Stimulated activated CD4-positive, alpha-beta T cell treated with anti-CD3 and anti-CD28 coated beads, Interleukin-15, amount 100 ng/mL, for 48 hours (primary cell): ENCODE data around the gene C1GALT1.
"Not testable (repeated sequence)": the region's sequence is repeated elsewhere in the genome, so short reads cannot be mapped to it uniquely, and the experiment has no call there.

Experiments used
- DNase-seq, 2 donors: peaks; one replicate each; pipeline ENCODE4 v3.0.0-alpha.2; 2020; ENCODE audit warnings: low read depth in 2 of 2

Gene C1GALT1

GRCh38 chr7:7169296-7169695 is 13.0 kb upstream of the C1GALT1 start:
- DNase-seq = no peak

DNA sequence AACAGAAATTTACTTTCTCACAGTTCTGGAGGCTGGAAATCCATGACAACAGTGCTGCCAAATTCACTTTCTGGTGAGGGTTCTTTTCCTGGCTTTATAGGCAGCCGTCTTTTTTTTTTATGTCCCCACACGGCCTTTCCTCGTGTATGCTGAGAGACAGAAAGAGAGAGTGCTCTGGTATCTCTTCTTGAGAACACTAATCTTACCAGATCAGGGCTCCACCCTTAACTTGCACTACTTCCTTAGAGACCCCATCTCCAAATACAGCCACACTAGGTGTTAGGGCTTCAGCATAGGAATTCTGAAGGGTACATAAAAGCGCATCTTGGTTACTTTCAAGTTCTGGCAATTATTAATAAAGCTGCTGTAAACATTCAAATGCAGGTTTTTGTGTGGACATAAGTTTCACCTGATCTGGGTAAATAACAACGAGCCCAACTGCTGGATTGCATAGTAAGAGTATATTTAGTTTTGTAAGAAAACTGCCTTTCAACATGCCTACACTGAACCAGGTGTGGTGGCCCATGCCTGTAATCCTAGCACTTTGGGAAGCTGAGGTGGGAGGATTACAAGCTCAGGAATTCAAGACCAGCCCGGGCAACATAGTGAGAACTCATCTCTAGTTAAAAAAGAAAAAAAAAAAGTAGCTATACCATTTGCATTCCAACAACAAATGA is 8.2 kb upstream of the C1GALT1 start:
- no peak for DNase-seq

DNA sequence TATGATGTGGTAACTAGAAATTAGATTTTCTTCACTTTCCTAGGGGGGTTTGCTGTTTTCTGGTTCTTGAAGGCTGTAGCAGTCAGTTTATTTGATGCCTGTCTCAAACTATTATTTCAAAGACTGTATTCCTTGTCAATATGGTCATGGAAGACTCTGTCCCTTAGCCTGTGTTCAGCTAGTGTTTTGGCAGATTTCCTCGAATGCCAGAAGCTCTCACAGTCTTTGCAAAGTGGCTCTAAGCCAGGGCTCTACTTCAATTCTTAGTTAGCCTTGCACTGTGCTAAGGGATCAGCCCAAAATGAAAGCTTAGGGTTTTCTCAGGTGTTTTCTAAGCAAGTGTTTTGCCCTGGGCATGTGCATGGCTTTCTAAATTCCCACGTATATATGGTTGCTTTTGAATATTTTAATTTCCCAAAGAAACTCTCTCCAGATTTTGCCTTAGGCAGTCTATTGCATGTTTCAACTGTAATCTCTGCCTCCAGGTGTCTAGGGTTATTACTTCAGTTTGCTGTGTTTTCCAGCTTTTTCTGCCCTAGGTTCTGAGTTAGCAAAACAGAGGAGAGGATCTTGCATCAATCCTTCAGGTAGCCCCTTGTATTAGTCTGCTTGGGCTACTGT is 7.2 kb upstream of the C1GALT1 start:
- DNase-seq = no peak

GRCh38 chr7:7176406-7177043 is 5.8 kb upstream of the C1GALT1 start:
- no peak for DNase-seq

GRCh38 chr7:7177044-7177517 is 5.3 kb upstream of the C1GALT1 start:
- no peak for DNase-seq

DNA sequence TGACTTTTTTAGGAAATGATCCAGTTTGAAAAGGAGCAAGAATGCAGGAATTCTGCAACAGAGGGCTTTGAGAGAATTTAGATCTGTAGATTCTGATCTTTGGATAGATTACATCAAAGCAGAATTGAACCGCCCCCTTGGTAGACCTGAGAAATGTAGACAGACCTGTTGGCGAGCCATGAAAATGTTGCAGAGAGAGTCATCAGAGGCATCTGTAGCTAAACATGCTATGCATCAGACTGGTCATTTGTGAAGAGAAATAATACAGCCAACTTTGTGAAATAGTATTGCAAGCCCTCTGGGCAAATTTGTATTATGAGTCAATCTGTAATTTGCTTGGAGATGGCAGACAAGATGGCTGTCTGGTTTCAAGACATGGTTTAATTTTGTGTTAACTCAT is 4.3 kb upstream of the C1GALT1 start:
- no peak for DNase-seq

GRCh38 chr7:7178906-7179305 is 3.4 kb upstream of the C1GALT1 start:
- no peak for DNase-seq

DNA sequence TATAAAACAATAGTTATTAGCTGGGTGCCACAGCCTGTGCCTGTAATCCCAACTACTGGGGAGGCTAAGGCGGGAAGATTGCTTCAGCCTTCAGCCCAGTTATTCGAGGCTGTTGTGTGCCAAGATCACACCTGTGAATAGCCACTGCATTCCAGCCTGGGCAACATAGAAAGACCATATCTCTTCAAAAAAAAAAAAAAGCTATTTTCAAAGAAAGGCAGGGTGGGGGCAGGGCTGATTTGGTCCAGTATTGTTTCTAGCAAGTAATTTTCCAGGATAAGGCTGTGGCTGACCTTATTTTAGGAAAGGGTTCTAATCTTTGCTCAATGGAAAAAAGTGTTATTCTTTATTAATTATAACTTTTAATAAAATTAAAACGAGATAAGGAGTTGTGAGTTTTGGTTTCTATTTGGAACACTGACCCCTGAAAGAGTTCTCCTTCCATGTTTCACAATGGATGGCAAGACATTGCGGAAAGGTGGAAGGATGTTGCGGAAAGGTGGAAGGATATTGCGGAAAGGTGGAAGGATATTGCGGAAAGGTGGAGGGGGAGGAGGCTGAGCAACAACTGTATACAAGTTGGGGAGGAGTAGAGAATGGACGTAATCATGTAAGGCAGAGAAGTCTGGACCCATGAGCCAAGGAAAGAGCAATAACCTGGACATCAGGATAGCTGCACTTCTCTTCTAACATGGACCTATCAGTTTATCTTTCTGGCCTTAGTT is 1.5 kb upstream of the C1GALT1 start:
- DNase-seq = no peak

DNA sequence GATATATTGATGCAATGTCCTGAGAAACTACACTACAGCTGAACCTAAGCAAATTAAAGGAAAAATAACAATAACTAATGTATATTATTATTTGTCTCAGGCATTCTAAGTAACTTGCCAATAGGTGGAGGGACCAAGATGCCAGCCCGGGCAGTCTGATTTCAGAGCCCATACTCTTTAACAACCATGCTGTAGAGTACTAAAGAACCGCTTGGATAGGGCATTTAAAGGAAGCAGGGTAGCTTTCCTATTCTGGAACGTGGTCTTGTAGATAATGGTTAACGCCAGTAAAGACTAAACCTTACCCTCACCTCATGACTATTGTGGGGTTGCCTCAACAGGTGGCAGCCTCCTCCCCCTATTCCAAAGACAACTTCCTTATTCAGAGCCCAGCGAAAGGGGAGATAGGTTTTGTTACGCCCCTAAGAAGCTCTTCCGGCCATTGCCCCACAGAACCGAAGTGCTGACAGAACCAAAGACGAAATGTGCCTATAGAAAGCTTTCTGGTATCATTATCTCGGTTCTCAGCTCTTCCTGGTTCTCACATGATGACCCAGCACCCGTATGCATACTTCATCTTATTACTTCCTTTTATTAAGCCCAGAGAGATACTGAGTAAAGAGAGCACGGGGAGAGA is 707 bp upstream of the C1GALT1 start:
- DNase-seq = peak in 1 of 2 donors; percentile 6

GRCh38 chr7:7183061-7183837 is 905 bp downstream of the C1GALT1 start:
- DNase-seq = peak in 1 of 2 donors; percentile 26

DNA sequence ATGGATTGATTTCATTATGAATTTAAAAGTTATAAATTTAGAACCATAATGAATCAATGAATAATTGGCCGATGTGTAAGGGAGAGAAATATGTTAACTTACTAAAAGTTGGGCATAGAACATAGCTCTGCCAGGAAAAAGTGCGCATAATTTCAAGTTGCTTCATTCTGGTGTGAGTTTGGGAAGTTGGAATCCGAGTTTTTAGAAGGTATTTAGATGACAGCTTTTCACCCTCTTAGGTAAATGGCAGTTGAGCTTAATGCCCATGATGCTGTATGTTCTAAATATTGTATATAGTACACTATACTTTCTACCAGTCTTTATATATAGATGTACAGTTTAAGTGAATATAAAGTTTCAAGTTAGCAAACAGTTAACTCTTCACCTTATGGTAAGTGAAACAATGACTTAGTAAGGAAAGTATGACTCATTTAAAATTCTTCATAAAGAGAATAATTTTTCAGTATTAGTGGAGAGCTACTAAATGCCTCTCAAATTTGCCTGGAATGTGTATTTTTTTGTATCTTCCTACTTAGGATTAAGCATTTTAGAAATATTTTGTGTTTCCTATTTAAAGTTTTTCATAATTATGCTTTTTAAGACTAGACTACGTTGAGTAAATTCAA is 1.6 kb downstream of the C1GALT1 start:
- no peak for DNase-seq

- DNase-seq = no peak
Observed at GRCh38 chr7:7185371-7185989, 3.1 kb downstream of the C1GALT1 start.

- no peak for DNase-seq
Observed at GRCh38 chr7:7188091-7188490, 5.7 kb downstream of the C1GALT1 start.

GRCh38 chr7:7188742-7189141 is 6.4 kb downstream of the C1GALT1 start:
- no peak for DNase-seq

- no peak for DNase-seq
Observed at GRCh38 chr7:7190142-7190541, 7.8 kb downstream of the C1GALT1 start.

DNA sequence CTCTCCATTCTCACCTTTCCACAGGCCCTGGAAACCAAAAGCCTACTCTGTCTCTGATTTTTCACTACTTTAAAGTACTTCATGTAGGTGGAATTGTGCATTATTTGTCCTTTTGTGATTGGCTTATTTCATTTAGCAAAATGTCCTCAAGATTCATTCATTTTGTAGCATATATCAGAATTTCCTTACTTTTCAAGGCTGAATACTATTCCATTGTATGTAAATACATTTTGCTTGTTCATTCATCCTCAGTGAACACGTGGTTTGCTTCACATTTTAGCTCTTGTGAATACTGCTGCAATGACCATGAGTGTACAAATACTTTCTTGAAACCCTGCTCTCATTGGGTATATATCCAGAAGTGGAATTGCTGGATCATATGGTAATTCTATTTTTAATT is 8.8 kb downstream of the C1GALT1 start:
- DNase-seq = no peak

DNA sequence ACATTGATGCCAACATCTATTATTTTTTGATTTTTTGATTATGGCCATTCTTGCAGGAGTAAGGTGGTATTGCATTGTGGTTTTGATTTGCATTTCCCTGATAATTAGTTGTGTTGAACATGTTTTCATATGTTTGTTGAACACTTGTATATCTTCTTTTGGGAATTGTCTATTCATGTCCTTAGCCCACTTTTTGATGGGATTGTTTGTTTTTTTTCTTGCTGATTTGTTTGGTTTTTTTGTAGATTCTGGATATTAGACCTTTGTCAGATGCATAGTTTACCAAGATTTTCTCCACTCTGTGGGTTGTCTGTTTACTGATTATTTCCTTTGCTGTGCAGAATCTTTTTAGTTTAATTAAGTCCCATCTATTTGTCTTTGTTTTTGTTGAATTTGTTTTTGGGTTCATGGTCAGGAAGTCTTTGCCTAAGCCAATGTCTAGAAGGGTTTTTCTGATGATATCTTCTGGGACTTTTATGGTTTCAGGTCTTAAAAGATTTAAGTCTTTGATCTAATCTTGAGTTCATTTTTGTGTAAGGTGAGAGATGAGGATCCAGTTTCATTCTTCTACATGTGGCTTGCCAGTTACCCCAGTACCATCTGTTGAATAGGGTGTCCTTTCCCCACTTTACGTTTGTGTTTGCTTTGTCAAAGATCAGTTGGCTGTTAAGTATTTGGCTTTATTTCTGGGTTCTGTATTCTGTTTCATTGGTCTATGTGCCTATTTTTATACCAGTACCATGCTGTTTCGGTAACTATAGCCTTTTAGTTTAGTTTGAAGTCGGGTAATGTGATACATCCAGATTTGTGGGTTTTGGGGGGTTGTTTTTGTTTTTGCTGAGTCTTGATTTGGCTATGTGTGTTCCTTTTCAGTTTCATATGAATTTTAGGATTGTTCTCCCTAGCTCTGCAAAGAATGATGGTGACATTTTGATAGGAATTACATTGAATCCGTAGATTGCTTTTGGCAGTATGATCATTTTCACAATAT is 10.7 kb downstream of the C1GALT1 start:
- DNase-seq = not testable (repeated sequence)

DNA sequence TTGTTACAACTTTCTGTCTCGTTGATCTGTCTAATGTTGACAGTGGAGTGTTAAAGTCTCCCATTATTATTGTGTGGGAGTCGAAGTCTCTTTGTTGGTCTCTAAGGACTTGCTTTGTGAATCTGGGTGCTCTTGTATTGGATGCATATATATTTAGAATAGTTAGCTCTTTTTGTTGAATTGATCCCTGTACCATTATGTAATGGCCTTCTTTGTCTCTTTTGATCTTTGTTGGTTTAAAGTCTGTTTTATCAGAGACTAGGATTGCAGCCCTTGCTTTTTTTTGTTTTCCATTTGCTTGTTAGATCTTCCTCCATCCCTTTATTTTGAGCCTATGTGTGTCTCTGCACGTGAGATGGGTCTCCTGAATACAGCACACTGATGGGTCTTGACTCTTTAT is 17.2 kb downstream of the C1GALT1 start:
- not testable (repeated sequence) for DNase-seq

- DNase-seq = not testable (repeated sequence)
Observed at GRCh38 chr7:7200255-7200654, 17.9 kb downstream of the C1GALT1 start.
